K562 (cell line): Measurements from ENCODE around the gene MSGN1. TPM values are rescaled to one million over a fixed set of nuclear protein-coding genes. Genes with fewer than 3 reads are reported as not detected.

Experiments
- ATAC-seq: fragments of 200-7000 bp; cut with Tn5 transposase; 3 replicates; pipeline ENCODE4 v1.9.1; 2020; ENCODE audit warnings: moderate library complexity
- BruUV-seq: library from RNA; stranded (reverse); fragments of 400-500 nt; replicated peaks from 2 replicates; lab custom pipeline; 2021; lab: Mats Ljungman, UMichigan
- CTCF ChIA-PET: fragments of 300-600 bp; formaldehyde crosslinking; extraction: SDS; loops from one replicate; lab custom pipeline; 2021; ENCODE audit warnings: low intra/inter-chr PET ratio; lab: Yijun Ruan, JAX
- POLR2A ChIA-PET: fragments of 300-600, 350-650 bp; sonication (Branson Sonifier 250); formaldehyde crosslinking; extraction: SDS; loops from one replicate; lab custom pipeline; 2021; ENCODE audit warnings: antibody characterized with exemption, inconsistent platforms; lab: Yijun Ruan, JAX
- DNase-seq, 4 experiments: peaks; one replicate each; pipeline versions ENCODE4 v3.0.0 to v3.0.0-alpha.2; 2011 to 2018; ENCODE audit warnings: low spot score in 3 of 4, mixed read lengths in 3 of 4; ENCODE audit errors: extremely low read depth in 1 of 4
- FAIRE-seq: peaks from 2 replicates; lab custom pipeline; 2011; peaks lifted over from hg19 to GRCh38; lab: Jason Lieb, UNC
- H2AFZ ChIP-seq: 2 replicates; pipeline ENCODE4 v1.6.0; 2011; ENCODE audit warnings: low read depth, low read length, control low read depth, inconsistent platforms
- H3K27ac ChIP-seq: fragments of 200-600 bp; 3 replicates; pipeline ENCODE4 v1.8.0; 2011; ENCODE audit warnings: low read depth, mild to moderate bottlenecking, control low read depth, inconsistent platforms, low read length, moderate library complexity, mixed read lengths; ENCODE audit errors: extremely low read depth
- H3K27me3 ChIP-seq, 2 experiments: fragments of 300-600 bp in 1 of 2; 2 replicates in 1 of 2; 3 replicates in 1 of 2; pipeline versions ENCODE4 v1.6.0 to v1.8.0; 2011; ENCODE audit warnings: inconsistent platforms in 2 of 2, low read length in 2 of 2, mild to moderate bottlenecking in 1 of 2, mixed read lengths in 1 of 2, moderate library complexity in 1 of 2; ENCODE audit not compliant: control insufficient read depth in 2 of 2, insufficient read depth in 2 of 2
- H3K36me3 ChIP-seq: fragments of 300-600 bp; 3 replicates; pipeline ENCODE4 v1.8.0; 2011; ENCODE audit warnings: mild to moderate bottlenecking, low read length, inconsistent platforms; ENCODE audit not compliant: control insufficient read depth, insufficient read depth
- H3K4me1 ChIP-seq, 2 experiments: fragments of 200-600 bp in 1 of 2; replicated peaks in 1 of 2; 2 replicates in 1 of 2; 3 replicates in 1 of 2; pipeline versions ENCODE4 v1.5.1 to v1.8.0; 2011; ENCODE audit warnings: inconsistent platforms in 2 of 2, low read length in 2 of 2, mild to moderate bottlenecking in 1 of 2, mixed read lengths in 1 of 2, moderate library complexity in 1 of 2; ENCODE audit not compliant: control insufficient read depth in 2 of 2, insufficient read depth in 2 of 2
- H3K4me2 ChIP-seq: 2 replicates; pipeline ENCODE4 v1.6.1; 2011; ENCODE audit warnings: low read length, control low read depth, inconsistent platforms, mixed read lengths; ENCODE audit not compliant: insufficient read depth
- H3K4me3 ChIP-seq: fragments of 200-600 bp; sonication (generic), shearing (Covaris generic); 2 replicates; pipeline ENCODE4 v1.5.1; 2016; ENCODE audit warnings: control low read depth, inconsistent platforms
- H3K79me2 ChIP-seq: fragments of 200-600 bp; 3 replicates; pipeline ENCODE4 v1.8.0; 2011; ENCODE audit warnings: low read length, inconsistent platforms; ENCODE audit not compliant: control insufficient read depth, insufficient read depth
- H3K9ac ChIP-seq, 2 experiments: 2 replicates each; pipeline versions ENCODE4 v1.6.0 to v1.6.1; 2011; ENCODE audit warnings: low read depth in 2 of 2, low read length in 2 of 2, control low read depth in 1 of 2, inconsistent platforms in 1 of 2, mild to moderate bottlenecking in 1 of 2, mixed read lengths in 1 of 2; ENCODE audit not compliant: insufficient read depth in 1 of 2
- H3K9me1 ChIP-seq: one replicate; pipeline ENCODE4 v1.6.0; 2011; ENCODE audit warnings: inconsistent platforms, mild to moderate bottlenecking, low read length, moderate library complexity; ENCODE audit not compliant: control insufficient read depth, insufficient read depth
- H3K9me3 ChIP-seq: replicated peaks from 2 replicates; pipeline ENCODE4 v1.5.1; 2011; ENCODE audit warnings: low read depth, low read length, inconsistent platforms; ENCODE audit not compliant: control insufficient read depth, insufficient read depth
- H4K20me1 ChIP-seq: replicated peaks from 2 replicates; pipeline ENCODE4 v1.6.1; 2011; ENCODE audit warnings: low read length, inconsistent platforms, mixed read lengths; ENCODE audit not compliant: control insufficient read depth, insufficient read depth
- ARID1B ChIP-seq: fragments of 450-650 bp; IDR thresholded peaks from 2 replicates; pipeline ENCODE4 v1.6.1; 2016; ENCODE audit warnings: antibody characterized with exemption, mild to moderate bottlenecking, inconsistent platforms
- ATF1 ChIP-seq, 2 experiments: fragments of 450-650 bp in 1 of 2; IDR thresholded peaks; 2 replicates each; pipeline ENCODE4 v1.6.1; 2016; ENCODE audit warnings: missing compliant biosample characterization in 1 of 2, missing genetic modification characterization in 1 of 2
- BACH1 ChIP-seq: fragments of 200-800 bp; sonication (Bioruptor generic); IDR thresholded peaks from 2 replicates; pipeline ENCODE4 v1.6.1; 2016; ENCODE audit warnings: missing genetic modification characterization, missing compliant biosample characterization
- BCOR ChIP-seq: fragments of 450-650 bp; IDR thresholded peaks from 2 replicates; pipeline ENCODE4 v1.6.1; 2016
- CBX5 ChIP-seq: IDR thresholded peaks from 2 replicates; pipeline ENCODE4 v1.6.1; 2014; ENCODE audit warnings: low read depth, borderline replicate concordance
- CLOCK ChIP-seq: fragments of 250-450 bp; sonication (Bioruptor Pico); IDR thresholded peaks from 2 replicates; pipeline ENCODE4 v1.4.0; 2020; ENCODE audit warnings: mild to moderate bottlenecking, moderate library complexity, borderline replicate concordance
- HINFP ChIP-seq: fragments of 450-650 bp; conservative IDR thresholded peaks from 2 replicates; pipeline ENCODE4 v1.6.1; 2016; ENCODE audit warnings: missing genetic modification characterization, low read depth, mild to moderate bottlenecking, control low read depth, missing compliant biosample characterization
- MCM7 ChIP-seq, 2 experiments: fragments of 450-650 bp; IDR thresholded peaks; 2 replicates each; pipeline ENCODE4 v1.6.1; 2016 to 2018
- MXD1 ChIP-seq: fragments of 250-450 bp; sonication (Bioruptor Pico); IDR thresholded peaks from 2 replicates; pipeline ENCODE4 v1.8.0; 2021; ENCODE audit warnings: borderline replicate concordance, mild to moderate bottlenecking, moderate library complexity; ENCODE audit not compliant: poor library complexity, severe bottlenecking
- PTTG1 ChIP-seq: fragments of 450-650 bp; IDR thresholded peaks from 2 replicates; pipeline ENCODE4 v1.6.1; 2016; ENCODE audit warnings: low read depth, mild to moderate bottlenecking, missing genetic modification characterization, missing compliant biosample characterization
- RFX5 ChIP-seq: IDR thresholded peaks from 2 replicates; pipeline ENCODE4 v1.6.1; 2011; ENCODE audit warnings: low read depth, mild to moderate bottlenecking, improper control_type of control experiment, low read length
- SREBF2 ChIP-seq: sonication (generic); formaldehyde crosslinking; IDR thresholded peaks from 2 replicates; pipeline ENCODE4 v1.4.0; 2020; ENCODE audit warnings: mild to moderate bottlenecking, missing genetic modification reagents
- TFAP4 ChIP-seq: sonication (generic); formaldehyde crosslinking; IDR thresholded peaks from 2 replicates; pipeline ENCODE4 v1.8.0; 2022; ENCODE audit warnings: missing genetic modification reagents, mild to moderate bottlenecking, moderate library complexity, borderline replicate concordance
- ZBTB26 ChIP-seq: fragments of 450-650 bp; formaldehyde crosslinking; IDR thresholded peaks from 2 replicates; pipeline ENCODE4 v1.4.0; 2022; ENCODE audit warnings: missing genetic modification characterization
- ZNF3 ChIP-seq: fragments of 250-450 bp; sonication (Bioruptor Pico); IDR thresholded peaks from 2 replicates; pipeline ENCODE4 v1.5.0; 2021; ENCODE audit warnings: mild to moderate bottlenecking, moderate library complexity
- ZNF316 ChIP-seq: fragments of 450-650 bp; IDR thresholded peaks from 2 replicates; pipeline ENCODE4 v1.6.1; 2016
- ZNF431 ChIP-seq: sonication (generic); formaldehyde crosslinking; IDR thresholded peaks from 2 replicates; pipeline ENCODE4 v1.8.0; 2022; ENCODE audit warnings: mild to moderate bottlenecking, missing genetic modification reagents
- ZNF707 ChIP-seq: fragments of 250-450 bp; sonication (Bioruptor Pico); conservative IDR thresholded peaks from 2 replicates; pipeline ENCODE4 v1.8.0; 2022; ENCODE audit warnings: inconsistent platforms, mild to moderate bottlenecking, moderate library complexity
- WGBS: fragments of 100-300 bp; shearing (Covaris generic); methylation state at CpG from one replicate; pipeline ENCODE4 v1.1.6; 2016; ENCODE audit warnings: low coverage, mixed read lengths; ENCODE audit not compliant: insufficient coverage; ENCODE audit errors: missing lambda C conversion rate; 5-methylcytosine and 5-hydroxymethylcytosine counted together
- in situ Hi-C: fragments of 300-500 bp; cut with MboI; formaldehyde crosslinking; loops from 4 replicates; pipeline ENCODE4 v1.15.0; 2018; ENCODE audit warnings: inconsistent platforms, mixed read lengths
- intact Hi-C: fragments of 100-400 bp; cut with micrococcal nuclease; formaldehyde crosslinking; loops from 2 replicates; pipeline ENCODE4 v1.14.2; 2022
- polyA plus RNA-seq, 8 experiments: library from polyadenylated mRNA; depleted of rRNA in 4 of 8; stranded (reverse) in 5 of 8; unstranded in 3 of 8; fragments of >200 nt; fragmentation: Nextera tagmentation in 2 of 8; fragmentation: Illumina TruSeq in 1 of 8; extraction: Ambion mirVana in 2 of 8; extraction: Trizol in 1 of 8; gene quantifications; 2 replicates each; pipeline versions ENCODE4 v1.2.1 to v1.2.3, GENCODE V29; 2011 to 2014; ENCODE audit warnings: inconsistent platforms in 1 of 8, missing spikeins in 1 of 8
- total RNA-seq, 7 experiments: library from RNA; depleted of rRNA in 6 of 7; stranded (reverse); fragments of >200 nt in 6 of 7; fragmentation: Illumina TruSeq in 2 of 7; extraction: Trizol in 2 of 7; gene quantifications; 2 replicates each; pipeline versions ENCODE4 v1.2.1 to v1.2.3, GENCODE V29; 2011 to 2021; ENCODE audit warnings: low replicate concordance in 1 of 7

The MSGN1 gene
- total and polyA plus RNA-seq, 9 of the 15 experiments (the other 6 are each of a cell fraction or from before 2014, with no cell fraction given): not detected

GRCh38 chr2:17792515-17792914, 23.7 kb upstream of the MSGN1 start:
- no peaks in the 10 kb centered on the region for H3K36me3 ChIP-seq
- H3K79me2 ChIP-seq: no peaks in the 10 kb centered on the region
- CTCF ChIA-PET: no interaction called here
- POLR2A ChIA-PET: interaction anchor here (1.3 kb wide), 1 partner anchor 17 kb away, joined by 3 read pairs; no protein-coding TSS in a partner anchor
- H4K20me1 ChIP-seq: no peaks in the 10 kb centered on the region
- FAIRE-seq: no peak
- no peak for ATAC-seq
- intact Hi-C loops: no loop called here
- H3K27ac ChIP-seq: no peak overlapping the region
- DNase-seq: no peak
- peaks cover 3 to 21% of the 10 kb centered on the region in 2 experiments; a peak in 3 of 5 replicates for H3K27me3 ChIP-seq
- no peak overlapping the region for H2AFZ ChIP-seq
- no peak overlapping the region for H3K4me3 ChIP-seq
- H3K9me1 ChIP-seq: no peaks in the 10 kb centered on the region
- H3K4me2 ChIP-seq: no peak overlapping the region
- H3K9me3 ChIP-seq: no peaks in the 10 kb centered on the region
- WGBS: 0% methylated on average over 1 of the region's 1 CpG
- H3K4me1 ChIP-seq: no peaks in the 10 kb centered on the region
- no TSS peak for BruUV-seq
- in situ Hi-C loops: no loop called here
- no peak overlapping the region for H3K9ac ChIP-seq
- no peak for TF ChIP-seq ARID1B
- TF ChIP-seq ZNF3: no peak
- TF ChIP-seq SREBF2 (CRISPR knock-in tag): no peak
- TF ChIP-seq MXD1 (CRISPR knock-in tag): no peak
- no peak for TF ChIP-seq CBX5
- TF ChIP-seq ZNF707 (CRISPR knock-in tag): no peak
- no peak for TF ChIP-seq BCOR
- TF ChIP-seq ZNF431 (CRISPR knock-in tag): no peak
- TF ChIP-seq ZBTB26 (CRISPR knock-in tag): no peak
- TF ChIP-seq MCM7 (IDR thresholded peaks at IDR 0.05): no peak
- TF ChIP-seq ATF1 (CRISPR knock-in tag; IDR thresholded peaks at IDR 0.05): no peak
- TF ChIP-seq ATF1 (tag; IDR thresholded peaks at IDR 0.05): no peak
- TF ChIP-seq ZNF316: no peak
- no peak for TF ChIP-seq PTTG1 (tag)
- no peak for TF ChIP-seq TFAP4 (CRISPR knock-in tag)
- no peak for TF ChIP-seq HINFP (tag)
- TF ChIP-seq RFX5: no peak
- no peak for TF ChIP-seq BACH1
- no peak for TF ChIP-seq CLOCK (CRISPR knock-in tag)
